ENCODE measurements around the gene CAPN13.

CAPN13 gene

DNA sequence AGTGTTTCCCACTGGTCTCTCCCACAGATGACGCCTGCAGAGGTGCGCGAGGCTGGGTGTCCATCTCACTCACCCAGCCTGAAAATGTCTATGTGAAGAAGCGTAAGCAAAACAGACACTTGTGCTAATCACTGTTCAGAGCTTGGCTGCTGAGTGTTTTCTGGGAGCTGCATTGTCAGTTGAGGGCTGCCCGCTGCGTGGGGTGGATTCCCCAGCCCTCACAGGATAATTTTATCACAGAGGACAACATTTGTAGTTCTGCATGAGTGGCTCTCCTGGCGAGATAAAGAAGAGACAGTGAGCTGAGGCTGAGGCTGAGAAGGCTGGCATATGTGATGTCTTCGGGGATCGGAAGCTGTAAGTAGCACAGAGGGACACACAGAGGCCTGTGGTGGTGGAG, 16.2 kb upstream of the CAPN13 start:
- no peaks in the 10 kb centered on the region for H3K79me2 ChIP-seq (ENCODE audit: insufficient read depth, low read length)
- peaks cover 2% of the 10 kb centered on the region; the same call in 1 of the 2 replicates for H3K9me3 ChIP-seq (ENCODE audit: low read length)

DNA sequence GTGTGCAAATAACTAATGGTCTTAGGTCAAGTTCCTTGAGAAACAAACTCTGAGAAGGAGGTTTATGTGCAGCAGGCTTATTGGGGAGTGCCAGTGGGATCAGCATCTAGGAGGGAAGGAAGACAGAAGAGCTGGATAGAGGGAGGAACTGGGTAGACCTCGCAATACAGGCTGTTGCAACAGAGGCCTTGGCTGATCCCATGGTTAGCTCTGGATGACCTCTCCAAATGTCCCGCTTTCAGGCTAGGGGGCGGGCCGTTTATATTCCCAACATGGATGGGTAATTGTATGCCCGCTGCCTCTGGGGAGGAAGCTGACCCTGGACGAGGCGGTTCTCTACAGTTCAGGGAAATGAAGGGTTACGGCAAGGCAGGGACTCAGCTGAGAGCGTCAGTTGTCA, 14.7 kb upstream of the CAPN13 start:
- TF ChIP-seq, protein P1, sequence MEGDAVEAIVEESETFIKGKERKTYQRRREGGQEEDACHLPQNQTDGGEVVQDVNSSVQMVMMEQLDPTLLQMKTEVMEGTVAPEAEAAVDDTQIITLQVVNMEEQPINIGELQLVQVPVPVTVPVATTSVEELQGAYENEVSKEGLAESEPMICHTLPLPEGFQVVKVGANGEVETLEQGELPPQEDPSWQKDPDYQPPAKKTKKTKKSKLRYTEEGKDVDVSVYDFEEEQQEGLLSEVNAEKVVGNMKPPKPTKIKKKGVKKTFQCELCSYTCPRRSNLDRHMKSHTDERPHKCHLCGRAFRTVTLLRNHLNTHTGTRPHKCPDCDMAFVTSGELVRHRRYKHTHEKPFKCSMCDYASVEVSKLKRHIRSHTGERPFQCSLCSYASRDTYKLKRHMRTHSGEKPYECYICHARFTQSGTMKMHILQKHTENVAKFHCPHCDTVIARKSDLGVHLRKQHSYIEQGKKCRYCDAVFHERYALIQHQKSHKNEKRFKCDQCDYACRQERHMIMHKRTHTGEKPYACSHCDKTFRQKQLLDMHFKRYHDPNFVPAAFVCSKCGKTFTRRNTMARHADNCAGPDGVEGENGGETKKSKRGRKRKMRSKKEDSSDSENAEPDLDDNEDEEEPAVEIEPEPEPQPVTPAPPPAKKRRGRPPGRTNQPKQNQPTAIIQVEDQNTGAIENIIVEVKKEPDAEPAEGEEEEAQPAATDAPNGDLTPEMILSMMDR (IDR thresholded peaks at IDR 0.05; ENCODE audit: low read length) = no peak
- TF ChIP-seq EZH2 (IDR thresholded peaks at IDR 0.05; ENCODE audit: borderline replicate concordance, low read length) = no peak
- H3K4me3 ChIP-seq (ENCODE audit: low read depth, low read length, poor library complexity, severe bottlenecking) = no peak overlapping the region
- no peaks in the 10 kb centered on the region for H3K79me2 ChIP-seq (ENCODE audit: insufficient read depth, low read length)
- H3F3A ChIP-seq (ENCODE audit: insufficient read depth, low read length) = no peaks in the 10 kb centered on the region
- no peak overlapping the region for H3K27ac ChIP-seq (ENCODE audit: low read depth, low read length, poor library complexity, severe bottlenecking)
- peaks cover 2% of the 10 kb centered on the region; the same call in 1 of the 2 replicates for H3K9me3 ChIP-seq (ENCODE audit: low read length)
- no peaks in the 10 kb centered on the region for H3K9me2 ChIP-seq (ENCODE audit: low read depth, low read length)
- no peaks in the 10 kb centered on the region for H3K36me3 ChIP-seq (ENCODE audit: insufficient read depth, low read length)
- H3K4me1 ChIP-seq (ENCODE audit: insufficient read depth, low read length, severe bottlenecking) = no peaks in the 10 kb centered on the region
- H3K4me2 ChIP-seq (ENCODE audit: low read length) = no peak overlapping the region
- H4K20me1 ChIP-seq (ENCODE audit: insufficient read depth, low read length) = no peaks in the 10 kb centered on the region
- no peak overlapping the region for H3K9ac ChIP-seq (ENCODE audit: low read length)
- H3K27me3 ChIP-seq (ENCODE audit: insufficient read depth, low read length) = no peaks in the 10 kb centered on the region; the same call in 1 of the 2 replicates
- no peak overlapping the region for H2AFZ ChIP-seq (ENCODE audit: low read length)

More for the DNA sequence above, 16.2 kb upstream of the CAPN13 start:
- TF ChIP-seq EZH2 (IDR thresholded peaks at IDR 0.05; ENCODE audit: borderline replicate concordance, low read length) = no peak
- TF ChIP-seq, protein P1 (IDR thresholded peaks at IDR 0.05; ENCODE audit: low read length) = no peak
- H3K4me1 ChIP-seq (ENCODE audit: insufficient read depth, low read length, severe bottlenecking) = no peaks in the 10 kb centered on the region
- H3K4me2 ChIP-seq (ENCODE audit: low read length) = no peak overlapping the region
- H3K9ac ChIP-seq (ENCODE audit: low read length) = no peak overlapping the region
- H3K36me3 ChIP-seq (ENCODE audit: insufficient read depth, low read length) = no peaks in the 10 kb centered on the region
- no peaks in the 10 kb centered on the region; the same call in 1 of the 2 replicates for H3K27me3 ChIP-seq (ENCODE audit: insufficient read depth, low read length)
- H3F3A ChIP-seq (ENCODE audit: insufficient read depth, low read length) = no peaks in the 10 kb centered on the region
- no peak overlapping the region for H3K27ac ChIP-seq (ENCODE audit: low read depth, low read length, poor library complexity, severe bottlenecking)
- H3K4me3 ChIP-seq (ENCODE audit: low read depth, low read length, poor library complexity, severe bottlenecking) = no peak overlapping the region
- no peaks in the 10 kb centered on the region for H4K20me1 ChIP-seq (ENCODE audit: insufficient read depth, low read length)
- H3K9me2 ChIP-seq (ENCODE audit: low read depth, low read length) = no peaks in the 10 kb centered on the region
- H2AFZ ChIP-seq (ENCODE audit: low read length) = no peak overlapping the region

DNA sequence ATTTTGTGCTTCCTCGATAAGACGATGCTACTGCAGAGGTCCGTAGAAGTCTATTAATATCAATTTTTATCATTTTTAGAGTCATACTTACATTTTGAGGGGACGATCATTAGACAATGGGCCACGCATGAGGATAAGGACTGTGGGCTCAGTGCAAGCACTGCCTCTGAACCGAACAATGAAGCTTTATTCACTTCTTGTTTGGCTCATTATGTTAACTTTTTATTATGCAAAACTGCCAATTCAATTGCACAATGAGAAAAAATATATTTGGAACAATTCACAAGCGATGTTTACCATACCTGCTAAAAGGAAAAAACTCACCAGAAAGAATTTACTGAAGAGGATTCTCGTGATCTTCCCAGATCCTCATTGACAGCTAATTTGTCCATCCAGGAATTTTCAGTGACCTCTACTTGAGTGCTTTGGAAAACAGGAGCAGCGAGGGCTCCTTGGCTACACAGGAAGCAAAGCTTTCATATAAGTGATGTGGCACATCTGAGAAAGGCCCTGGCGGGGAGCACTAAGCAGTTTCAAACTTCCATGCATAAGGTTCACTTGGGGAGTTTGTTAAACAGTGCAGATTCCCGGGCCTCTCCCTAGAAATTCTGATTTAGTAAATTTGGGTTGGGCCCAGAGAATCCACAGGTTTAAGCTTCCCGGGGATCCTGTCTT, 13.3 kb upstream of the CAPN13 start:
- H3K4me3 ChIP-seq (ENCODE audit: low read depth, low read length, poor library complexity, severe bottlenecking) = no peak overlapping the region
- H3K9ac ChIP-seq (ENCODE audit: low read length) = no peak overlapping the region
- H3K4me1 ChIP-seq (ENCODE audit: insufficient read depth, low read length, severe bottlenecking) = no peaks in the 10 kb centered on the region
- no peak overlapping the region for H3K27ac ChIP-seq (ENCODE audit: low read depth, low read length, poor library complexity, severe bottlenecking)
- no peak for TF ChIP-seq EZH2 (IDR thresholded peaks at IDR 0.05; ENCODE audit: borderline replicate concordance, low read length)
- TF ChIP-seq, protein P1 (IDR thresholded peaks at IDR 0.05; ENCODE audit: low read length) = no peak
- no peaks in the 10 kb centered on the region for H3K27me3 ChIP-seq (ENCODE audit: insufficient read depth, low read length)
- H4K20me1 ChIP-seq (ENCODE audit: insufficient read depth, low read length) = no peaks in the 10 kb centered on the region
- no peaks in the 10 kb centered on the region for H3K9me3 ChIP-seq (ENCODE audit: low read length)
- no peaks in the 10 kb centered on the region for H3K36me3 ChIP-seq (ENCODE audit: insufficient read depth, low read length)
- no peaks in the 10 kb centered on the region for H3K79me2 ChIP-seq (ENCODE audit: insufficient read depth, low read length)
- H3K4me2 ChIP-seq (ENCODE audit: low read length) = no peak overlapping the region
- H2AFZ ChIP-seq (ENCODE audit: low read length) = no peak overlapping the region
- H3F3A ChIP-seq (ENCODE audit: insufficient read depth, low read length) = no peaks in the 10 kb centered on the region
- H3K9me2 ChIP-seq (ENCODE audit: low read depth, low read length) = no peaks in the 10 kb centered on the region
